Mucosa of stomach (tissue), 1 donor: ENCODE results near the gene PRDM11.

Experiments
- H3K27me3 ChIP-seq: one replicate; pipeline ENCODE4 v1.7.0; 2013; ENCODE audit warnings: mild to moderate bottlenecking, low read length; ENCODE audit not compliant: control insufficient read depth, insufficient read depth
- H3K36me3 ChIP-seq: one replicate; pipeline ENCODE4 v1.7.0; 2013; ENCODE audit warnings: low read length; ENCODE audit not compliant: control insufficient read depth, insufficient read depth
- H3K4me1 ChIP-seq: one replicate; pipeline ENCODE4 v1.7.0; 2013; ENCODE audit warnings: mild to moderate bottlenecking, low read length; ENCODE audit not compliant: control insufficient read depth, insufficient read depth
- H3K4me3 ChIP-seq: one replicate; pipeline ENCODE4 v1.7.0; 2013; ENCODE audit warnings: low read length
- H3K9ac ChIP-seq: one replicate; pipeline ENCODE4 v1.7.0; 2013; ENCODE audit warnings: mild to moderate bottlenecking, low read length, moderate library complexity
- H3K9me3 ChIP-seq: one replicate; pipeline ENCODE4 v1.7.0; 2013; ENCODE audit warnings: mild to moderate bottlenecking, low read length, moderate library complexity; ENCODE audit not compliant: control insufficient read depth
- donor health status: Pancreatic carcinoma.

PRDM11 gene

DNA sequence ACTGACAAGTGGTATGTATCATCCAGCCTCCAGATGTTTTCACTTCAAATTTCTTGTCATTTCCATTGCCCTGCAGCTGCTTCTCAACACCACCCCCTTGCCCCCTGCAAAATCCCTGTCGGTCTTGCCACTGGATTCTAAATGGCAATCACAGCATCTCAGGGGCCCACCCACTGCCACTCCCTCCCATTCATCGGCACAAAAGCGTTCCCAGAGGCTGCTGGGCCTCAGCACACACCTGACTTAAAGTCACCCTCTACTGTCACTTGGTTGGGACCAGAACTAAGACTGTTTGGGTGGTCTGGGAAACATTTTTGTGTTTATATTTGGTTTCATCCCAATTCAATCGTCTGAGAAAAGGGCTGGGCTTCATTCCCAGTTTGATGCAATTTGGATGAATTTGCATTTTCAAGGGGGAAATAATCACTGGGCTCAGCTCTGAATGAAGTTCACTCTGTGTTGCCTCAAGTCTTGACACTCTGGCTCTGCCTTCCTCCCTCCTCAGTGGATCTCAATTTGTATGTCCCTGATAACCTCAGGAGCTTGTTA, 112.6 kb downstream of the PRDM11 start:
- Histone ChIP-seq H3K4me3 (no peak overlapping the region), H3K9me3 (no peaks in the 10 kb centered on the region), H3K36me3 (no peaks in the 10 kb centered on the region), H3K4me1 (peaks cover 18% of the 10 kb centered on the region), H3K9ac (no peak overlapping the region), H3K27me3 (no peaks in the 10 kb centered on the region)

DNA sequence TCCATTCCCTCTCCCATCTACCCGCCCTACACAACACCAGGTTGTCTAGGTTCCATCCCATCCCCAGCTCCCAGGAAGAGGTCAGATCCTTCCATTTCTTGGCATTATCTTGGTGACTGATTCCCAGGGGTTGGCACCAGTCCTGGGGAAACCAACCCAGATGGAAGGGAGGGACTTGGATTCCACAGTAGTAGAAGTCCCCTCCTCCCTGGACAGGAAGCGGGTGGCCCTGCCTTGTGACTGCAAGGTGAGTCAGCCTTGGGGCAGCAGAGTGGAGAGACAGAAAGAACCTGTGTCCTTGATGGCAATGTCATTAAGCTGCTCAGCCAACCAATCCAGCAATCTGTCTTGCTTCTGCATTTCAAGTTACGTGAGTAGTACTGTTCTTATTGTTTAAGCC, 113.2 kb downstream of the PRDM11 start:
- Histone ChIP-seq H3K27me3 (no peaks in the 10 kb centered on the region), H3K36me3 (no peaks in the 10 kb centered on the region), H3K4me3 (no peak overlapping the region), H3K4me1 (peaks cover 22% of the 10 kb centered on the region), H3K9me3 (no peaks in the 10 kb centered on the region), H3K9ac (no peak overlapping the region)

DNA sequence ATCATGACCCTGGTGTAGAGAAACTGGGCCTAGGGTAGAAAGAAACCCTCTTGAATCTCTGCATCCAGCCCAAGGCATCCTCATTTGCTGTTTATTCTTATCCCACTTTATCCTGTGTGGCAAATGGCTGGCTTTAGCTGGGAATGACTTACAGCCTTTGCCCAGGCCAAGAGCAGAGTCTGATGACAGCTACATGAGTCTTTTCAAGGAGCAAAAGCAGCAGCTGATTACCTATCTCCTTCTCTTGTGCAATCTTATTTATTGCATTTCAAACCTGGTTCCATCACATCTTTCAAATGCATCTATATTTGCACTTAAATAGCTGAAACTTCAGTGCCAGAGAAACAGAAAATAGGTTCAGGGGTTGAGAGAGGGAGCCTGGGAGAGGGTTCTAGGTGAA, 113.6 kb downstream of the PRDM11 start:
- Histone ChIP-seq H3K4me3 (no peak overlapping the region), H3K4me1 (peaks cover 27% of the 10 kb centered on the region), H3K9me3 (no peaks in the 10 kb centered on the region), H3K36me3 (no peaks in the 10 kb centered on the region), H3K27me3 (no peaks in the 10 kb centered on the region), H3K9ac (no peak overlapping the region)

DNA sequence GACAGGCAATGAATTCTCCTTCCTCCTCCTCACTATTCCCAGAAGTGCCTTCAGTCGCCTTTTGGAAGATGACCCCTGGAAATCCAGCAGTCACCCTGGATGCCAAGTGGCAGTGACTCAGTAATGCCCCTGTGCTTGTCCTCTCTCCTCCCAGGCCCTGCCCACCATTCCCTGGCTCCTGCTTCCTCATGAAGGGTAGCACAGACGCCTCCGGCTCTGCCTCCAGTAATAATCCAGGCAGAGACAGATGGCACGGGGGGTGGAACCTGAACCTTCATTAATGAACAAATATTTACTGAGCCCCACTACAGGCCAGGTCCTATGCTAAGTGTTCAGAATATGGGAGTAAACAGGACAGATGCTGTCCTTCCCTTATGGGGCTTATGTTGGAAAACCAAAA, 116.5 kb downstream of the PRDM11 start:
- Histone ChIP-seq H3K9ac (no peak overlapping the region), H3K4me1 (peaks cover 53% of the 10 kb centered on the region), H3K27me3 (no peaks in the 10 kb centered on the region), H3K36me3 (no peaks in the 10 kb centered on the region), H3K9me3 (no peaks in the 10 kb centered on the region), H3K4me3 (no peak overlapping the region)

DNA sequence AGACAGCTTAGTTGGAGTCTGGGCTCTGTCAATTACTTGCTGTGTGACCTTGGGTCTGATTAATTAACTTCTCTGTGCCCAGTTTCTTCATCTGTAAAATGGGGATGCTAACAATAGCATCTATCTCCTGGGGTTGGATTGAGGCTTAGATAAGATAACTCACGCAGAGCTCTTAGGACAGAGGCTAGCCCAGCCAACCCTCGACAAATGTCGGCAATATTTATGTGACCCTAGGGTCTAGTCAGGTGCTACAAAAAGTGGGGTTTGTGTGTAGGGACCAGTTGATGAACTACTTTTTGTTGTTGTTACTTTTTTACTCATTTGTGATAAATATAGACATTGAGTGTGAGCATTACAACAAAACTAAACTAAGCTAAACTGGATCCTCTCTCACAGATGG, 117.3 kb downstream of the PRDM11 start:
- H3K4me1 ChIP-seq, result peaks cover 53% of the 10 kb centered on the region
- H3K36me3 ChIP-seq, result no peaks in the 10 kb centered on the region
- H3K9ac ChIP-seq, result no peak overlapping the region
- H3K9me3 ChIP-seq, result no peaks in the 10 kb centered on the region
- no peaks in the 10 kb centered on the region for H3K27me3 ChIP-seq
- no peak overlapping the region for H3K4me3 ChIP-seq

DNA sequence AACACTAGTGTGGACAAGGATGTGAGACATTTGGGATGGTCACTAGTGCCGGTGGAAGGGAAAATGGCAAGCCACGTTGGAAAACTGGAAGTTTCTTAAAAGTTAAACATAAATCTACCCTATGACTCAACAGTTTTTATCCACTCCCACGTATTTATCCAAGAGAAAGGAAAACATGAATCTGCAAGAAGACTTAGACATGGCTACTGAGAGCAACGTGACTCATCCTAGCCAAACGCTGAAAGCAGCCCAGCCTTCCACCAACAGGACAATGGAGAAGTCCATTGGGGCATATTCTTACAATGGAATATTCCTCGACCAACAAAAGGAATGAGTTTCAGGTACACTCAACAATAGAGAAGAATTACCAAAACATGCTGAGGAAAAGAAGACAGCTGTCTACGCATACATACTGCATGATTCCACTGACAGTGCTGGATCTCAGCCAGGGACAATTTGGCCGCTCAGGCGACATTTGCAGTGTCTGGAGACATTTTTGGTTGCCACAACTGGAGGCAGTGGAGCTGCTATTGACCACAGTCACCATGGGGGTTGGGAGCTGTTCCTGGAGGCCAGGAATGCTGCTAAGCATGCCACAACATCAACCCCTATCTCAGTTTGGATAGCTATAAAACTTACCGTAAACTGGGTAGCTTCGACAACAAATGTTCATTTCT, 118.5 kb downstream of the PRDM11 start:
- peaks cover 42% of the 10 kb centered on the region for H3K4me1 ChIP-seq
- no peak overlapping the region for H3K9ac ChIP-seq
- H3K4me3 ChIP-seq, result peak overlapping the region; percentile 2
- no peaks in the 10 kb centered on the region for H3K27me3 ChIP-seq
- H3K9me3 ChIP-seq, result no peaks in the 10 kb centered on the region
- H3K36me3 ChIP-seq, result no peaks in the 10 kb centered on the region

DNA sequence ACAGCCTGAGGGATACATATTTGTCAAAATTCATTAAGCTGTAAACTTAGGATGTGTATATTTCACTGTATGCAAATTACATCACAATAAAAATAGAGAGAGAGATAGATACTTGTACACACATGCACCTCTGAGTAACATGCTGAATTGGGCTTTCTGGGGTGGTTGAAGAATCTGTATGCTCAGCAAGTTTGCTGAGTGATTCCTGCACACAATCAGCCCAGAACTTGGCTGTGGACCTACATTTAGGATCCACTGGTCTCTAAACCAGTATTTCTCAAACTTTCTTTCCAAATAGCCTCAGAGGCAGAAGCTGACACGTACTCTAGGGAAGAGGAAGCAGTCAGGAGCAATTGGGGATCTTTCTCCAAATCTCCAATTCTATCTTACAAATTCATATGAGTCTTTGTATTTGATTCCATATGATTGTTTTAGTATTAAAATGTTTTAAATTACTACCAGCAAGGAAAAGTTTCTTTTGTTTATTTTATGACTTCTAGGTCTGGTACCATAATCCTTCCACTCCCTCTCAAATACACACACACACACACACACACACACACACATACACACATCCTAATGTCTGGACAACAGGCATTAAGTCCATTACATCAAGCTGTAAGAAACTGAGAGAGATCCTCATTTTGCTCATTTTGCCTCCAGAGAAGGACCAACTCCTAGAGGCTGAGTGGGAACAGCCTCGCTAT, 119.7 kb downstream of the PRDM11 start:
- H3K9ac ChIP-seq, result no peak overlapping the region
- H3K9me3 ChIP-seq, result no peaks in the 10 kb centered on the region
- peaks cover 39% of the 10 kb centered on the region for H3K4me1 ChIP-seq
- H3K4me3 ChIP-seq, result no peak overlapping the region
- H3K36me3 ChIP-seq, result no peaks in the 10 kb centered on the region
- no peaks in the 10 kb centered on the region for H3K27me3 ChIP-seq

DNA sequence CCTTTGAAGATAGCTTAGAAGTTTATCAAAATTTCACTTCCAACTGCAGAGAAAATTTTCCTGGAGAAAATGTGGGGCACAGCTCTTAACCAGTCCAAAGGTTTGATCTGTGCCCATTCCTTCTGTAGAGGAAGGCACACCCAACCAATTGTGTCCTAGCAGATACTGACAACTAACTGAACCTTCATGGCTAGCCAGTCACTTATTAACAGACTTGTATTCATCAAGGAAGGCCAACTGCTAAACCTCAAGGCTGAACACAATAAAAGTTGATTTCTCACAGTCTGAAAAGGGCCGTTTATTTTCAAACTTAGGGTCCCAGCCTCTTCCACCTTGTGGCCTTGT, 120.2 kb downstream of the PRDM11 start:
- Histone ChIP-seq H3K9ac (no peak overlapping the region), H3K9me3 (no peaks in the 10 kb centered on the region), H3K4me3 (no peak overlapping the region), H3K36me3 (no peaks in the 10 kb centered on the region), H3K4me1 (peaks cover 39% of the 10 kb centered on the region), H3K27me3 (no peaks in the 10 kb centered on the region)

DNA sequence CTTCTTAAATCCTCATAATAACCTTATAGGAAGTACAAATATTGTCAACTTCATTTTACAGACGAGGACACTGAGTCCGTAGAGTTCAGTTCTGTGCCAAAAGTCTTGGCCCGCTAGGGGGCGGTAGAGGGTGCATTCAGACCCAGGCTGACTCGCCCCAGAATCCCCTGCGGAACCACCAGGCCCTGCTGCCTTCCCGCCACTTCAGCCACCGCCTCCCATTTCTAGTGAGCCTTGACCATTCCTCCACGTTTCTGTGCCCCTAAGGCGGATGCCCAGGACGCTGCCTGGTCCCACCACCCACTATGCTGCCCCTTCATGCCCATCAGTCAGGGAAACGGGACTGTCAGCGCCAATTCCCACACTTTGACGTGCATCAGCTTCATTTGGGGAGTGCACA, 120.6 kb downstream of the PRDM11 start:
- Histone ChIP-seq H3K9me3 (no peaks in the 10 kb centered on the region), H3K4me3 (no peak overlapping the region), H3K9ac (no peak overlapping the region), H3K4me1 (peaks cover 39% of the 10 kb centered on the region), H3K27me3 (no peaks in the 10 kb centered on the region), H3K36me3 (no peaks in the 10 kb centered on the region)

DNA sequence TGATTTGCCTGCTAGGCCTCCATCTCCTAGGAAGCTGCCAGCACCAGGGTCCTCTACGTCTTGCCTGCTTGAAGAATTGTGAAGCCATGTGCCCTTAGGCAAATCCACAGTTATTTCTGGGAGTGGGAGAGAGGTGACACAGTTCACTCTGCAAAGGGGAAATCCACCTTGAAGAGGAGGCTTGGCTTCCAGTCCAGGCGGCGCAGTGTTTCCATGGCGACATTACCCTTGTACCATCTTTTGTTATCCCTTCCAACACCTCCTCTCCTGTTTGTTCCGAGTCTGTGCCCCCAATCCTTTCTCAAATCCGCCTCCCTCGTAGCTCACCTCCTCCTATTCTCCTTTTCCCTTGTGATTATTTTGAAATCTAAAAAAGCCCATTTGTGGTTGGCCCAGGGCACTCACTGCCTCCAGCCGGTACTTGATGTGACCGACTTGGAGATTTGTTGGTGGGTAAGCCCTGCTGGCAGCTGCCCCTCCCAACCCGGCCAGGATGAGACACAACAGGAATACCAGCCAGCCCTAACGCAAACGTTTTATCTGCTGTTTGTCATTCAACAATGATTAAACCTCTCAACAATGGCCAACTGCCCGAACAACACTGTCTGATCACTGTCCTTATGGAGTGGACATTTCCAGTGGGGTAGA, 121.3 kb downstream of the PRDM11 start:
- H3K27me3 ChIP-seq, result no peaks in the 10 kb centered on the region
- no peaks in the 10 kb centered on the region for H3K9me3 ChIP-seq
- H3K4me1 ChIP-seq, result peaks cover 39% of the 10 kb centered on the region
- no peaks in the 10 kb centered on the region for H3K36me3 ChIP-seq
- no peak overlapping the region for H3K4me3 ChIP-seq
- H3K9ac ChIP-seq, result no peak overlapping the region

DNA sequence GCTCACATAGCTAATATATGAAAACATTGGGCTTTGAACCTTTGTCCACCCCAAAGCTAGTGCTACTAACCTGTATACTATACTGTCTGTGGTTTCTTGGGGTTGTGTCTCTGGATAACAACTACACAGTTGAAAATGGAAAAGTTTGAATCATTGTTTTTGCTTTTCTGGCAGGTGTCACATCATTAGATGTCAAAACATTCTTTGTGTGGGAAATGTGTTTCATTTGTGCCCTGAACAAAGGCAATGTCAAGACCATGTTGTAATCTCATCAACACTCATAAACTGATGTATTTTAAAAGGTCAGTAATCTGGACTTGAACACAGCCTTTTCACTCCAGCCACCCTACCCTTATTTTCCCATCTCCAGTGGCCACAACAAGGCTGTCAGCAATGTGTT, 123.2 kb downstream of the PRDM11 start:
- no peak overlapping the region for H3K9ac ChIP-seq
- H3K4me3 ChIP-seq, result no peak overlapping the region
- peaks cover 37% of the 10 kb centered on the region for H3K4me1 ChIP-seq
- H3K27me3 ChIP-seq, result no peaks in the 10 kb centered on the region
- no peaks in the 10 kb centered on the region for H3K36me3 ChIP-seq
- no peaks in the 10 kb centered on the region for H3K9me3 ChIP-seq

DNA sequence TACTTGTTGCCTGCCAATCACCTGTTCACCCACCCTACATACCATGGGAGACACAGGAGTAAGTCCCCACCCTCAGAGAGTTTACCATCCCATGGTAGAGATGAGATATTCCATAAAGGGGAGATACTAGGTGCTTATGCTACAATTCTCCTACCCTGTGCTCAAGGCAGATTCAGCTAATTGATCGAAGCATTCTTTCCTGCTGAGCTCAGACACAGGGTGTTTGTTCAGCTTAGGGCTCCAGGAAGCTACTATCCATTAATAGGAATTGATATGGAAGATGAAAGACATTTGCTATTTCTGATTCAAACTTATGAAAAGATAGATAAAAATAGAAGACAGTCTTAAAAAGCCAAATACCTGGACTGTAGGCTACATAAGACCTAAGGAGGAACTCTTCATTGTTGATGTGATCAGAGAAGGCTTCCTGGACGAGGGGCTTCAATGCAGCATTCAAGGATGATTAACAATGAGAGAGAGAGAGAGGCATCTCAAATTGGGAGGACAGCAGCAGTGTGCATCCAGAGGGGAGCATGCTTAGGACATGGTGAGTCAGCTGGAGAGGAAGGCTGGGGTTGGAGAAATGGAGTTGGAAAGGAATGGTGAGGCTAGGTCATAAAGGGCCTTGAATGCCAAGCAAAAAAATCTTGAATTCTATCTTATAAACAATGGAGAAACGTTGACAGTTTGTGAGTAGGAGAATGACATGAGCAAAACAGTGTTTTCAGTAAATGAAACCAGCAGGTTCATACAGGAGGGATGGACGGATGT, 124.7 kb downstream of the PRDM11 start:
- H3K36me3 ChIP-seq, result no peaks in the 10 kb centered on the region
- H3K9me3 ChIP-seq, result no peaks in the 10 kb centered on the region
- no peak overlapping the region for H3K4me3 ChIP-seq
- H3K27me3 ChIP-seq, result no peaks in the 10 kb centered on the region
- H3K4me1 ChIP-seq, result peaks cover 22% of the 10 kb centered on the region
- no peak overlapping the region for H3K9ac ChIP-seq
